A673 (cell line): ENCODE measurements around the gene HMGCR.

Source experiments
- EZH2 ChIP-seq: fragments of 200-600 bp; sonication (generic); IDR thresholded peaks from 2 replicates; pipeline ENCODE4 v1.6.1; 2017; ENCODE audit warnings: borderline replicate concordance, low read depth, mild to moderate bottlenecking, mixed read lengths, antibody characterized with exemption, low read length; ENCODE audit not compliant: poor library complexity, severe bottlenecking
- TF ChIP-seq, protein P1 (sequence below): fragments of 300-800, 200-600 bp; sonication (generic); conservative IDR thresholded peaks from 2 replicates; pipeline ENCODE4 v1.5.1; 2017; ENCODE audit warnings: low read depth, mild to moderate bottlenecking, antibody characterized with exemption, low read length, moderate library complexity, mixed read lengths

DNA sequence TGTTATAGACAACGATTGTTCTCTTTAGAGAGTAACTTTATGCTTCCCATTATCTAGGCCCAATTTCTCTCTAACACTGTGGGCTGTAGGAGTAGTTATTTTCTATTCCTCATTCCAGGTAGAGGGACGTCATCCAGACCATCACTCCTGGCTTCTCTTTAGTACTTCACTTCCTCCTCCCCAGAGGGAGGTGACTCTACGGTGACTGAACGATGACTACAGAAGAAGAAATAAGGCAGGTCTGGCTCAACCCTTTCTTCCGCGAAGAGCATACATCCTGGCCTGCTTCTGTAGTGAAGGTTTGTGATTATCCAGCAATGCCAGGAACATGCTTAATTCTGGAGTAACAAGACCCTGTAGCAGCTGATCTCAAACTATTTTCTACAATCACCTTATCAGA, 50.8 kb downstream of the HMGCR start:
- TF ChIP-seq EZH2, result no peak
- TF ChIP-seq, protein P1, sequence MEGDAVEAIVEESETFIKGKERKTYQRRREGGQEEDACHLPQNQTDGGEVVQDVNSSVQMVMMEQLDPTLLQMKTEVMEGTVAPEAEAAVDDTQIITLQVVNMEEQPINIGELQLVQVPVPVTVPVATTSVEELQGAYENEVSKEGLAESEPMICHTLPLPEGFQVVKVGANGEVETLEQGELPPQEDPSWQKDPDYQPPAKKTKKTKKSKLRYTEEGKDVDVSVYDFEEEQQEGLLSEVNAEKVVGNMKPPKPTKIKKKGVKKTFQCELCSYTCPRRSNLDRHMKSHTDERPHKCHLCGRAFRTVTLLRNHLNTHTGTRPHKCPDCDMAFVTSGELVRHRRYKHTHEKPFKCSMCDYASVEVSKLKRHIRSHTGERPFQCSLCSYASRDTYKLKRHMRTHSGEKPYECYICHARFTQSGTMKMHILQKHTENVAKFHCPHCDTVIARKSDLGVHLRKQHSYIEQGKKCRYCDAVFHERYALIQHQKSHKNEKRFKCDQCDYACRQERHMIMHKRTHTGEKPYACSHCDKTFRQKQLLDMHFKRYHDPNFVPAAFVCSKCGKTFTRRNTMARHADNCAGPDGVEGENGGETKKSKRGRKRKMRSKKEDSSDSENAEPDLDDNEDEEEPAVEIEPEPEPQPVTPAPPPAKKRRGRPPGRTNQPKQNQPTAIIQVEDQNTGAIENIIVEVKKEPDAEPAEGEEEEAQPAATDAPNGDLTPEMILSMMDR, result no peak
